Measurements from ENCODE around the gene GPR137B.

DNA sequence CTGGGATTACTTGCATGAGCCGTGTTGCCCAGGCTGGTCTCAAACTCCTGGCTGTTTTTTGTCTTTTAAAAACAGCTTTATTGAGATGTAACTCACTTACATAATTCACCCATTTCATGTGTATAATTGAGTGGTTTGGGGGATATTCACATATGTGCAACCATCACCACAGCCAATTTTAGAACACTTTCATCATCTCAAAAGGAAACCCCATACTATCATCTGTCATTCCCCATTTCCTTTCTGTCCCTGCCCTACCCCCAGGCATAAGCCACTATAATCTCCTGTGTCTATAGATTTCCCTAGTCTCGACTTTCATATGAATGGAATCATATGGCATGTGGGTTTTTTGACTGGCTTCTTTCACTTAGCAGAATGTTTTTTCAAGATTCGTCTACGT, 43.3 kb downstream of the GPR137B start:
- TF ChIP-seq, protein P1, sequence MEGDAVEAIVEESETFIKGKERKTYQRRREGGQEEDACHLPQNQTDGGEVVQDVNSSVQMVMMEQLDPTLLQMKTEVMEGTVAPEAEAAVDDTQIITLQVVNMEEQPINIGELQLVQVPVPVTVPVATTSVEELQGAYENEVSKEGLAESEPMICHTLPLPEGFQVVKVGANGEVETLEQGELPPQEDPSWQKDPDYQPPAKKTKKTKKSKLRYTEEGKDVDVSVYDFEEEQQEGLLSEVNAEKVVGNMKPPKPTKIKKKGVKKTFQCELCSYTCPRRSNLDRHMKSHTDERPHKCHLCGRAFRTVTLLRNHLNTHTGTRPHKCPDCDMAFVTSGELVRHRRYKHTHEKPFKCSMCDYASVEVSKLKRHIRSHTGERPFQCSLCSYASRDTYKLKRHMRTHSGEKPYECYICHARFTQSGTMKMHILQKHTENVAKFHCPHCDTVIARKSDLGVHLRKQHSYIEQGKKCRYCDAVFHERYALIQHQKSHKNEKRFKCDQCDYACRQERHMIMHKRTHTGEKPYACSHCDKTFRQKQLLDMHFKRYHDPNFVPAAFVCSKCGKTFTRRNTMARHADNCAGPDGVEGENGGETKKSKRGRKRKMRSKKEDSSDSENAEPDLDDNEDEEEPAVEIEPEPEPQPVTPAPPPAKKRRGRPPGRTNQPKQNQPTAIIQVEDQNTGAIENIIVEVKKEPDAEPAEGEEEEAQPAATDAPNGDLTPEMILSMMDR (IDR thresholded peaks at IDR 0.05) = no peak
- no peak for TF ChIP-seq POLR2A (IDR thresholded peaks at IDR 0.05)

All from heart left ventricle (tissue), 13 donors.